Pancreas (tissue), 10 donors: ENCODE results near the gene TMCC2. TPM values are rescaled to one million over a fixed set of nuclear protein-coding genes. Genes with fewer than 3 reads are reported as not detected.
A peak's percentile ranks its signal among the peaks of the same experiment; 100 is the strongest.

Experiments
- ATAC-seq, 4 donors: fragments of 200-7000 bp; cut with Tn5 transposase; one replicate each; pipeline versions ENCODE4 v1.8.0 to v1.9.1; 2020; ENCODE audit warnings: mild to moderate bottlenecking in 4 of 4, moderate library complexity in 4 of 4
- DNase-seq, 6 donors: peaks; one replicate each; pipeline ENCODE4 v3.0.0-alpha.2; 2020
- FAIRE-seq: peaks from 2 replicates; lab custom pipeline; 2012; peaks lifted over from hg19 to GRCh38; lab: Jason Lieb, UNC
- H3K27ac ChIP-seq, 4 donors: fragments of 200-600 bp; sonication (generic); 1 replicate in 3 of 4; 2 replicates in 1 of 4; pipeline versions ENCODE4 v1.5.0 to v1.8.0; 2020
- H3K27me3 ChIP-seq, 4 donors: fragments of 200-600 bp; one replicate each; pipeline ENCODE4 v1.8.0; 2021
- H3K36me3 ChIP-seq, 3 donors: fragments of 200-600 bp; sonication (generic) in 1 of 3; one replicate each; pipeline versions ENCODE4 v1.5.0 to v1.8.0; 2020 to 2021
- H3K4me1 ChIP-seq, 3 donors: fragments of 200-600 bp; one replicate each; pipeline ENCODE4 v1.8.0; 2021
- H3K4me3 ChIP-seq, 4 donors: fragments of 200-600 bp; sonication (generic) in 2 of 4; one replicate each; pipeline versions ENCODE4 v1.5.0 to v1.8.0; 2020 to 2021
- H3K9me3 ChIP-seq, 4 donors: fragments of 200-600 bp; one replicate each; pipeline ENCODE4 v1.8.0; 2021
- CTCF ChIP-seq, 4 donors: fragments of 200-600 bp; sonication (generic) in 3 of 4; IDR thresholded peaks; one replicate each; pipeline versions ENCODE4 v1.5.0 to v1.8.0; 2021; ENCODE audit warnings: antibody characterized with exemption in 4 of 4
- WGBS, 2 donors: extraction: QIAGEN DNeasy Blood & Tissue Kit; methylation state at CpG; one replicate each; pipeline ENCODE4 v1.1.7; 2013; 5-methylcytosine and 5-hydroxymethylcytosine counted together
- intact Hi-C, 3 donors: fragments of 100-400 bp; cut with DNase I; formaldehyde crosslinking; loops; one replicate each; pipeline versions ENCODE4 v1.11.1 to v1.14.2; 2022
- polyA plus RNA-seq, 2 donors: library from polyadenylated mRNA; stranded (reverse); fragments of 200-250 nt; gene quantifications; one replicate each; pipeline ENCODE4 v1.2.3, GENCODE V29; 2013
- total RNA-seq, 6 donors: library from RNA; stranded (reverse); fragmentation: NEBNext Ultra II Directional in 4 of 6; extraction: Animal tissue kit (Norgen Biotek cat#: 25700) in 4 of 6; gene quantifications; one replicate each; pipeline versions ENCODE4 v1.2.1 to v1.2.4, GENCODE V29; 2021 to 2023
- donor health status: healthy with polysubstance abuse.
- donor health status: DM: no; HTN: no; CAD: no; lungs with moderate emphysema.
- donor health status: DM: no; HTN: no; CAD: no.
- donor health status: control.
- donor health status: control.
- donor health status: Bipolar disorder and iron deficiency.
- donor health status: DM: yes; HTN: yes; CAD: no.
- donor health status: DM: no; HTN: no; CAD: no.
- donor health status: DM: no; HTN: no; CAD: no.
- donor health status: DM: yes; HTN: yes; CAD: no.

TMCC2 gene
- total and polyA plus RNA-seq, 8 donors = 0.55 to 4.3 (median 1.2) TPM

- Histone ChIP-seq H3K27me3 (no peaks in the 10 kb centered on the region), H3K36me3 (no peaks in the 10 kb centered on the region), H3K4me1 (no peaks in the 10 kb centered on the region), H3K9me3 (no peaks in the 10 kb centered on the region), H3K4me3 (no peak overlapping the region), H3K27ac (no peak overlapping the region)
- intact Hi-C loops = loop anchor here in 2 of 3 donors (5.0 to 10.0 kb wide), 2 partner anchors 114 to 281 kb away; no protein-coding TSS in a partner anchor
- no peak for FAIRE-seq
- DNase-seq = peak in 1 of 6 donors; percentile 37
- 87 to 91% methylated on average over 8 of the region's 8 CpGs for WGBS, 2 donors
- ATAC-seq = no peak
- no peak for TF ChIP-seq CTCF (IDR thresholded peaks at IDR 0.05)
Measured at GRCh38 chr1:205258719-205259118, 31.0 kb downstream of the TMCC2 start.

- H3K4me3 ChIP-seq = no peak overlapping the region
- WGBS, 2 donors = 54 to 57% methylated on average over 10 of the region's 10 CpGs
- no peak for FAIRE-seq
- ATAC-seq = no peak
- no peak overlapping the region for H3K27ac ChIP-seq
- no peaks in the 10 kb centered on the region for H3K27me3 ChIP-seq
- intact Hi-C loops = loop anchor here in 2 of 3 donors (5.0 to 10.0 kb wide), 2 partner anchors 115 to 282 kb away; no protein-coding TSS in a partner anchor
- no peak for TF ChIP-seq CTCF (IDR thresholded peaks at IDR 0.05)
- DNase-seq = peak in 1 of 6 donors; percentile 33
- H3K36me3 ChIP-seq = no peaks in the 10 kb centered on the region
- H3K4me1 ChIP-seq = no peaks in the 10 kb centered on the region
- no peaks in the 10 kb centered on the region for H3K9me3 ChIP-seq
Measured at GRCh38 chr1:205259324-205259832, 31.6 kb downstream of the TMCC2 start.

- H3K4me1 ChIP-seq = no peaks in the 10 kb centered on the region
- no peaks in the 10 kb centered on the region for H3K9me3 ChIP-seq
- ATAC-seq = no peak
- no peak overlapping the region for H3K4me3 ChIP-seq
- H3K27ac ChIP-seq = no peak overlapping the region
- peak in 1 of 6 donors; percentile 28 for DNase-seq
- TF ChIP-seq CTCF (IDR thresholded peaks at IDR 0.05) = no peak
- intact Hi-C loops = loop anchor here in 2 of 3 donors (5.0 to 10.0 kb wide), 3 partner anchors 115 to 283 kb away; no protein-coding TSS in a partner anchor
- H3K36me3 ChIP-seq = no peaks in the 10 kb centered on the region
- FAIRE-seq = no peak
- 58 to 59% methylated on average over 1 of the region's 1 CpG for WGBS, 2 donors
- H3K27me3 ChIP-seq = no peaks in the 10 kb centered on the region
Measured at GRCh38 chr1:205259998-205260397, 32.3 kb downstream of the TMCC2 start.

- 62 to 76% methylated on average over 8 of the region's 8 CpGs for WGBS, 2 donors
- Histone ChIP-seq H3K9me3 (no peaks in the 10 kb centered on the region), H3K36me3 (no peaks in the 10 kb centered on the region), H3K4me3 (no peak overlapping the region), H3K27ac (no peak overlapping the region), H3K4me1 (no peaks in the 10 kb centered on the region), H3K27me3 (no peaks in the 10 kb centered on the region)
- DNase-seq (no peak), FAIRE-seq (no peak), ATAC-seq (peak in 1 of 4 donors; percentile 40)
- no peak for TF ChIP-seq CTCF (IDR thresholded peaks at IDR 0.05)
- intact Hi-C loops = loop anchor here in 1 of 3 donors (5.0 kb wide), 1 partner anchor 269 kb away; no protein-coding TSS in a partner anchor
Measured at GRCh38 chr1:205260948-205261732, 33.4 kb downstream of the TMCC2 start.
